Measurements from ENCODE around the gene PRKCH.

The PRKCH gene

DNA sequence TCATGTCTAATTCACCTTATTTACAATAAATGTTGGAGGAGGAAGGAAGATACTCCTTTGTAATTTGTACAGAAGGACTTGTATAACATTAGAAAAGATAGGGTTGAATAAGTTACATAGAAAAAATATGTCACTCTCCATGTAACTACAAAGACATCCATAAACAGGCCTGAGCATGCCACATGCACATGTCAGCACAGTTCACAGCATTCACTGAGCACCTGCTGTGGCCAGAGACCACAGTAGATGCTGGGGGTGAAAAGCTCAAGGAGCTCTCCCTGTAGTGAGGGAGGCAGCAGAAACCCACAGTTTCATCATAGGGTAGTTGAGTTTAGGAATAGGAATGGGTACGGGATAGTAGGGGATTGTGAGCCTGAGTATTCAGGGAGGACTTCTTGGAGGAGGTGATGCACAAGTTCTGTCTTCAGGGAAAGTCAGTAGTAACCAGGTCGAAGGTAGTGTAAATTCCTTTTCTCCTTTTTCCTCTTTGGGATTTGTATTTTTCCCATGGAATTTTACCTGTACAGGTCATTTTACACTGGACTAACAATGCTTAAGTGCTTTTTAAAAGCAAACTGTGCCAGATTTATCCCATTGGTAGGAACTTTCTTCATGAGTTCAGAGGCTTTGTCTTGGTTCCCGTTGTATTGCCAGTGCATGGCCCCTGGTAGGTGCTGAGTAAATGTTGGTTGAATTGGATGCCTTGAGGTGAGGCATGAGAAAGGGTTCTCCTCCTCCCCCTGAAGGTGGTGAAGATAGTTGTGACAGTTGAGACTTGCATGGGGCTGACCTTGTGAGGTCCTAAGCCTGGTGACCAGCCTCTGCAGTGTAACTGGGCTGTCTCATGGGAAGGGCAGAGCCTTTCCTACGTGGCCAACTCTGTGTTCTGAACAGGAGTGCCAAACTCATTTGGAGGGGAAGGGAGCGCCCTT, 20.2 kb downstream of the PRKCH start:
- TF ChIP-seq FOXP2 (optimal IDR thresholded peaks at IDR 0.05; ENCODE audit: borderline replicate concordance, extremely low read depth, extremely low read length, insufficient read depth), result no peak
- TF ChIP-seq POLR2AphosphoS5 (IDR thresholded peaks at IDR 0.05; ENCODE audit: low read depth, low read length), result no peak
- no peak for TF ChIP-seq TAF1 (IDR thresholded peaks at IDR 0.05; ENCODE audit: borderline replicate concordance, insufficient read depth, low read length)
- TF ChIP-seq SIN3A (IDR thresholded peaks at IDR 0.05; ENCODE audit: borderline replicate concordance, insufficient read depth, low read length), result no peak
- TF ChIP-seq REST (IDR thresholded peaks at IDR 0.05; ENCODE audit: insufficient read depth in 1 of 2, low read depth in 2 of 2, low read length in 2 of 2), result no peak

DNA sequence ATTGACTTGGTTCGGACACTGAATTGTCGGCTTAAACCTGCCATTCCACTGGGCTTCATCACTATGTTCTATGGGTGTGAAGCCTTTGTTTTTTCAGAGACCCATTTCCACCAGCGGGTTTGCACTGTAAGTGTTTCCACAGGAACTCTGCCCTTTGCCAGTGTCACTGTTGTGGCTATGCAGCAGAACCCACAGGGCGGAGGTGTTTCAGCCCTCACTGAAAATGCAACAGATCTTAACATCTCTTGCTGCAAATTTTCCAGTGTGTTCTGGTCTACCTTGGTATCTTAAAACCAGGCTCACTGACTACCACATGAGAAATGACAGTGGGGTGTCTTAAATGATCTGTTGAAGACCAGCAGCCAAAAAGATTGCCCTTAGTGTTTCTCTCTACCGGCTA, 21.1 kb downstream of the PRKCH start:
- TF ChIP-seq REST (IDR thresholded peaks at IDR 0.05; ENCODE audit: insufficient read depth in 1 of 2, low read depth in 2 of 2, low read length in 2 of 2) (no peak), TAF1 (IDR thresholded peaks at IDR 0.05; ENCODE audit: borderline replicate concordance, insufficient read depth, low read length) (no peak), SIN3A (IDR thresholded peaks at IDR 0.05; ENCODE audit: borderline replicate concordance, insufficient read depth, low read length) (no peak), FOXP2 (optimal IDR thresholded peaks at IDR 0.05; ENCODE audit: borderline replicate concordance, extremely low read depth, extremely low read length, insufficient read depth) (no peak), POLR2AphosphoS5 (IDR thresholded peaks at IDR 0.05; ENCODE audit: low read depth, low read length) (no peak)

- TF ChIP-seq FOXP2 (optimal IDR thresholded peaks at IDR 0.05; ENCODE audit: borderline replicate concordance, extremely low read depth, extremely low read length, insufficient read depth), result no peak
- no peak for TF ChIP-seq POLR2AphosphoS5 (IDR thresholded peaks at IDR 0.05; ENCODE audit: low read depth, low read length)
- no peak for TF ChIP-seq SIN3A (IDR thresholded peaks at IDR 0.05; ENCODE audit: borderline replicate concordance, insufficient read depth, low read length)
- no peak for TF ChIP-seq REST (IDR thresholded peaks at IDR 0.05; ENCODE audit: insufficient read depth in 1 of 2, low read depth in 2 of 2, low read length in 2 of 2)
- no peak for TF ChIP-seq TAF1 (IDR thresholded peaks at IDR 0.05; ENCODE audit: borderline replicate concordance, insufficient read depth, low read length)
These were observed 21.6 kb downstream of the PRKCH start for GRCh38 chr14:61342932-61343331.

DNA sequence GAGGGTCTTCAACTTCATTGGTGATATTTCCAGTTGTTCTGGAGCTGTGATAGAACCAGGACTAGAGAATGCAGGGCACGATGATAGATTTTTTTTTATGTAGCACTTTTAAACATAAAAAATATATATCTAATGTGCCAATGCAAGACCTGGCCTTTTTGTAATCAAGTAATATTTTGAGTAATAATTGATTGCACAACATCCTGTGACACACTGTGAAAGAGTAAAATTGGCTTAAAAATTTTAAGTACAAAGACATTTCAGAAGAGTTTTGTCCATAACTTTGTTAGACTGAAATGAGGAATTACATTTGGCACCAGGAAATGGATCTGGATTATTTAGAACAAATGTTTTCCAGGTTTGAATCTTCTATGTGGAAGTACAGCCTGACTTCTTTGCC, 22.1 kb downstream of the PRKCH start:
- TF ChIP-seq FOXP2 (optimal IDR thresholded peaks at IDR 0.05; ENCODE audit: borderline replicate concordance, extremely low read depth, extremely low read length, insufficient read depth), result no peak
- no peak for TF ChIP-seq REST (IDR thresholded peaks at IDR 0.05; ENCODE audit: insufficient read depth in 1 of 2, low read depth in 2 of 2, low read length in 2 of 2)
- no peak for TF ChIP-seq SIN3A (IDR thresholded peaks at IDR 0.05; ENCODE audit: borderline replicate concordance, insufficient read depth, low read length)
- TF ChIP-seq TAF1 (IDR thresholded peaks at IDR 0.05; ENCODE audit: borderline replicate concordance, insufficient read depth, low read length), result no peak
- no peak for TF ChIP-seq POLR2AphosphoS5 (IDR thresholded peaks at IDR 0.05; ENCODE audit: low read depth, low read length)
